T-helper 22 cell (primary cell): ENCODE measurements around the gene FBXO33.
"Not testable (repeated sequence)": the region's sequence is repeated elsewhere in the genome, so short reads cannot be mapped to it uniquely, and the experiment has no call there.

Experiments
- DNase-seq: peaks from one replicate; pipeline ENCODE4 v3.0.0-alpha.2; 2020; ENCODE audit warnings: low read depth

Gene FBXO33

DNA sequence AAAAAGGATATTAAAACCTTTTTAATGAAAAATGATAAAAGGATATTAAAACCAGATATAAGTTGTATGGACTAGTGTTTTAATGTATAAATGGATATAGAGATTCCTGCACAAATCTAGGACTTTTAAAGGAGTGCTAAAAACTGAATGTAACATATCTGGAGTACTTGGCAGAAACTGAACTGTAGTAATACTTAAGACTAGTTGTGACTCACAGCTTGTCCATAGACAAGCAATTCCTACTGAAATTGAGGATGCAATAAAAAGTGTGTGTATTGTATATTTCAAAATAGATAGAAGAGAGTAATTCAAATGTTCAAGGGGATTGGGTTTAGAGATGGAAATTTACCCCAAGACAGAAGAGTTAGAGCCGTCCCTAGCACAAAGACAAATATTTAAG, 59.6 kb downstream of the FBXO33 start:
- no peak for DNase-seq

DNA sequence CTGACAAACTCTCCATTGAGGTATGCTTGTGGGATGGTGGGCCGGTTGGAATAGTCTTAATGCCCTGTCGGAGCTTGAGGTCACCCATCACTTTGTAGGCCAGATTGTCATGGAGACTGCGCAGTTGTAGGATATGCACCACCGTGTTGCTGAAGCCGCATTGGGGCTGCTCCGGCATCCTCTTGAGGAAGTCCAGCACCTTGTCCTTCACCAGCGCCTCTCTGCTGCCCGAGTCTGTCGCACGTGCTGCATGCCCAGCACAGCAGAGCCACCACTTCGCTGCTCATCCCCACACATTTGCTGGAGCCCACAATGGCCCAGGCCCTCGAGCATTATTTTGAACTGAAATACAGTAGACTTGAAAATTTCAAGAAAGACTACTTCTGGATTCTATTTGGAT, 61.8 kb downstream of the FBXO33 start:
- no peak for DNase-seq

DNA sequence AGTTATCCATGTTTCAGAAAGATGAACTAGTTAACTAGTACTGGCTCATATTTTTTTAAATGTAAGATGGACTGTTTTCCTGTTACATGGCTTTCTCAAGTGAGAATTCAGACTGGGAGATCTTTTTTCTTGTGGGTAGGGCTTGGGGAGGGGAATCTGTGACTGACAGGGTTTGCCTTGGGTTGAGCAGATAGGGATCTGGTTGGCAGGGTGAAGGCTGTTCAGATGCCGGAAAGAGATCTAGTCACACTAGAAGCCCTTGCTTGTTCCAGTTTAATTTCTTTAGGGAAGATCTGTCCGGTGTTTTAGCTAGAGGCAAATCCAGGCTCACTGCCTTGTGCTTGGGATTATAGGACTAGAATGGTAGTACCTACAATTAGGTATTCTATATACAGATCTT, 63.2 kb downstream of the FBXO33 start:
- no peak for DNase-seq

DNA sequence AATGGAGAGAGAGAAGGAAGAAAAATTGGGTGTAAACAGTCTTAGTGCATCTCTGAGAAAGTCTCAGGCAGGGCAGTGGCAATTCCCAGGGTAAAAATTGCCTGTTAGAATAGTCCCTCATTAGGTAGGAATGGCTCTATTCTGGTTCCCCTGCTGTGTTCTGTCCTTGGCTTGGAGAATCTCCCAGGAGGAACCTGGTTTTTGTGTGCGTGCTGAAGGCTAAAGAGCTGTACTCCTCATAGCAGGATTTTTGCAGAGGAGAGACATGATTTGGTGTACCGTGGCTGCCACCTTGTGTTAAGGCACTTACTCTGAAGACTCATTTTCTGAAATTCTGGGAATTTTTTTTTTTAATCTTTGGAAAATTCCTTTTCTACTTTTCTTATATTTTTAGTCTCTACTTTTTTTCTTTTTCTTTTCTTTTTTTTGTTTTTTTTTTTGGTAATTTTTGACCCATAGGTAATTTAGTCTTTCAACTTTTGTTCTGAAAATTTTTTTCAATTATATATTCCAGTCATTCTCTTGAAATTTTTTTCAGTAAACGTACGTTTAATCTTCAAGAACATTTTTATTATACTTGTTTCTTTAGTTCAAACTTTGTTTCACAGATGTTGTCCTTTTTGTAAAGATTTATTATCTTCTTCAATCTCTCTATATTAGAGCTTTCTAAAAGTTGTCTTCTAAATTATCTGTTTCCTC, 63.8 kb downstream of the FBXO33 start:
- no peak for DNase-seq

DNA sequence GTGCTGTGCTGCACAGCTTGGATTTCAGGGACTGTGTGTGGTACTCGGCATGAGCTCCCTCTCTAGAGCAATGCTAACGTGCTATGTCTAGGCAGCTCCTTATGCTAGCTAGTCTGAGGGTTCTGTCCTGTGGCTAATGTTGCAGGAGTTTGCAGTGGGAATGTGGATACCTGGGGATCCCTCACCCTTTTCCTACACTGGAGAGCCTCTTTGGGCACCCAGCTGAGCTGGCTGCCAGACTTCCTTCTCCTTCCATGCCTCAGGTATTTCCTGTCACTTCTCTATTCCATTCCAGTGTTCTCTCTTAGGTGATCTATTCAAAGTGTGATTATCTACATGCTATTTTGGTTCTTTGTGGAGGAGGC, 64.9 kb downstream of the FBXO33 start:
- DNase-seq, result no peak

DNA sequence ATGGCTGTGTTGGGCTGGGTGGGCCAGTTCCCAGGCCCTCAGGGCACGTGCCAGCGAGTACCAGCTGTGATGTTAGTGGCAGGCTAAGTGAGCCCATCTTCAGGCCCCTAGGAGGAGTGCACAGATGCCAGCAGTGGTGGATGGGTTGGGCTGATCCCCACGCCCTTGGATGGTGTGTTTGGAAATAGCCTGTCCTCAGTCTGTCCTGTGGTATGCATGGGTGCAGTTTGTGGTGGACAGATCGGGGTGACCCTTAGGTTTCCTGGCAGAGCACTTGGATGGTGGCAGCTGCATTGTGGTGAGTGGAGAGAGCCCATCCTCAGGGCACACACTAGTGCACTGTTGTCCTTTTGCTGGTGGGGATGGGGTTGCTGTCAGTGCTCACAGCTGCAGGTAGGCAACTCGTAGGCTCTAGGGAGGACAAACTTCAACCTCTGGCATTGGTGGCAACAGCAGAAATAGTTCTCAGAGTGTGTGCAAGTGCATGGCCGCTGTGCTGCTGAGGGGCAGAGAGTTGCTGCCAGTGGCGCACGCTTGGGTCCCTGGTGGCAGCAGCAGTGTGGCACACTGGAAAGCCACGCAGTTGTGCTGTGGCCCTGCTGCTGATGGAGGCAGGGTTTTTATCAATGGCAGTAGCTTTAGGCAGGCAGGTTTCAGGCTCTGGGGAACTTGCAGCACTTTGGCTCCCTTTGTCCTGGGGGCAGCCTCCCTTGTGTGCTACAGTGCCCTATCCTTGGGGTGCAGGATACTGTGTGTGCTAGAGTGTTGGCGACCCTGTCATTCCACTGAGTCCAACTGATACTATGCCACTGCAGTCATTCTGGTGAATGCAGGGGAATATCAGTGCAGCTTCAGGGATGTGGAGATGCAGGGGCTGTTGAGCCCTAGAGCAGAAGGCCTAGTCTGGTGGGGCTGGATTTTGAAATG, 65.5 kb downstream of the FBXO33 start:
- no peak for DNase-seq

DNA sequence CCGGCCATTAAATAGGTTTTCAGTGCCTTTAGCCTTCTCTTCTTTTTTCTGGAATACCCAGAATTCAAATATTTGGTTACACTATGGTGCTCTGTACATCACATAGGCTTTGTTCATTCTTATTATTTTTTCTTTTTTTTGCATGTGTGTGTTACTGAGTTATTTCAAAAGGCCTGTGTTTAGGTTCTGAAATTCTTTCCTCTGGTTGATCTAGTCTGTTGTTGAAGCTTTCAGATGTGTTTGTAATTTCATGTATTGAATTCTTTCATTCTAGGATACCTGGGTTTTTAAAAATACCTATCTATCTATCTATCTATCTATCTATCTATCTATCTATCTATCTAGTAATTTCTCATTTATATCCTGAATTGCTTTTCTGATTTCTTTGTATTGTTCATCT, 66.9 kb downstream of the FBXO33 start:
- DNase-seq, result no peak

DNA sequence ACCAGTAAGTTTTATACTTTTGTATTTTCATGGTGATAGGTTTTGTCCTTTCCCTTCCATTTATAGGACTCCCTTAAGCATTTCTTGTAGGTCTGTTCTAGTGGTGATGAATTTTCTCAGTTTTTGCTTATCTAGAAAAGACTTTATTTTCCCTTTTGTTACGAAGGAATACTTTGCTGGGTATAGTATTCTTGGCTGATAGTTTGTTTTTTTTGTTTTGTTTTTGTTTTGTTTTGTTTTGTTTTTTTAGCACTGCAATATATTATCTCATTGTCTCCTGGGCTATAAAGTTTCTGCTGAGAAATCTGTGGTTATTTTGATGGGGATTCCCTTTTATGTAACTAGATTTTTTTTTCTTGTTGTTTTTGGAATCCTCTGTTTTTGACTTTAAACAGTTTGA, 67.7 kb downstream of the FBXO33 start:
- no peak for DNase-seq

DNA sequence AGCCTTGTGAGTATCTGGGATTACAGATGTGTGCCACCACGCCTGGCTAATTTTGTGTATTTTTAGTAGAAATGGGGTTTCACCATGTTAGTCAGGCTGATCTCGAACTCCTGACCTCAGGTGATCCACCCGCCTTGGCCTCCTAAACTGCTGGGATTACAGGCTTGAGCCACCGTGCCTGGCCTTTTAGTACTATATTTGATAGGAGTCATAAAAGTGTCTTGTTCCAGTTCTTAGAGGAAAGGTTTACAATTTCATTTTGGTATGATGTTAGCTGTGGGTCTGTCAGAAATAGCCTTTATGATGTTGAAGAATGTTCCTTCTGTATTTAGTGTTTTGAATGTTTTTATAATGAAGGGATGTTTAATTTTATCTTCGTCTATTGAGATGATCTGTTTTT, 70.7 kb downstream of the FBXO33 start:
- DNase-seq, result not testable (repeated sequence)

DNA sequence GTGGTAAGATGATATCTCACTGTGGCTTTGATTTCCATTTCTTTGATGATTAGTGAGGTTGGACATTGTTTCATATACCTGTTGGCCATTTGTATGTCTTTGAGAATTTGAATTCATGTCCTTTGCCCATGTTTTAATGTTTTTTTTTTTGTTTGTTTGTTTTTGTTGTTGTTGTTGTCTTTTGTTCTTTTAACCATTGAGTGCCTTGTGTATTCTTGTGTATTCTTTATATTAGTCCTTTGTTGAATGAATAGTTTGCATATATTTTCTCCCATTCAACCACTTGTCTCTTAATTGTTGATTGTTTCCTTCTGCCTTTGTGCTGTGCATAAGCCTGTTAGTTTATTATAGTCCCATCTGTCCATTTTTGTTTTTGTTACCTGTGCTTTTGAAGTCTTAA, 71.9 kb downstream of the FBXO33 start:
- DNase-seq, result no peak

DNA sequence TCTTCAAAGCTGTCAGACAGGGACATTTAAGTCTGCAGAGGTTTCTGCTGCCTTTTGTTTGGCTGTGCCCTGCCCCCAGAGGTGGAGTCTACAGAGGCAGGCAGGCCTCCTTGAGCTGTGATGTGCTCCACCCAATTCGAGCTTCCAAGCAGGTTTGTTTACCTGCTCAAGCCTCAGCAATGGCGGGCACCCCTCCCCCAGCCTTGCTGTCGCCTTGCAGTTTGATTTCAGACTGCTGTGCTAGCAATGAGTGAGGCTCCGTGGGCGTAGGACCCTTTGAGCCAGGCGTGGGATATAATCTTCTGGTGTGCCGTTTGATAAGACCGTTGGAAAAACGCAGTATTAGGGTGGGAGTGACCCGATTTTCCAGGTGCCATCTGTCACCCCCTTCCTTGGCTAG, 73.2 kb downstream of the FBXO33 start:
- DNase-seq, result not testable (repeated sequence)

DNA sequence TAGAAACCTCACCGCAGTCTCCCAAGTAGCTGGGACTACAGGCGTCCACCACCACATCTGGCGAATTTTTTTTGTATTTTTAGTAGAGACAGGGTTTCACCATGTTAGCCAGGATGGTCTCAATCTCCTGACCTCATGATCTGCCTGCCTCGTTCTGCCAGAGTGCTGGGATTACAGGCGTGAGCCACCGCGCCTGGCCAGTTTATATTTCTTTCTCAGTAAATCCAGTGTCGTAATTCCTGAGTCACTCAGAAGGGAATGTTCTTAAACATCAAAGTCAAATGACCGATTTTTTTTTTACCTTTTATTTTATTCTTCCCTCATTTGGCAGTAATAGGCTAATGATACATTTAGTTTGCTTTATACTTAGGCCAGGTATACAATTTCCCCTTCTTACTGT, 80.5 kb downstream of the FBXO33 start:
- DNase-seq, result no peak

DNA sequence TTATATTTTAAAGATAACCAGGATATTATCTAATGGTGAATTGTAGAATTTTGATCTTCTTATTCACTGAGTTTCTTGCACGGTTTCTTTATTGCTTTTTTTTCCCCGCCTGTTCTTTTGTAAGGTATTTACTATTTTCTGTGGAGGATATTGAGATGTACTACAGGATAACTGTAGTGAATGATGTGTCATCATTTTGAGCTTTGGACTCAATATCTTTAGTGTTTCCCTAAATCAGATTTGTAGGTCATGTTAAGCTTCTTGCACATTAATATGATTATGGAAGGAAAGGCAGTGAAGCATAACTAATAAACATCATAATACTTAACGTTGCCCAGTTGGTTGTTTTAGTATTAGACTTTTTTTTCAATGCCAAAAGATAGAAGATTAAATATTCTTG, 81.4 kb downstream of the FBXO33 start:
- DNase-seq, result no peak
